Stimulated activated CD4-positive, alpha-beta T cell treated with anti-CD3 and anti-CD28 coated beads, Interleukin-12 subunit alpha, Interleukin-12 subunit beta, amount 100 ng/mL, for 24 hours (primary cell): ENCODE measurements around the gene THEMIS.
A peak's percentile ranks its signal among the peaks of the same experiment; 100 is the strongest.
"Not testable (repeated sequence)": the region's sequence is repeated elsewhere in the genome, so short reads cannot be mapped to it uniquely, and the experiment has no call there.

Experiments
- DNase-seq, 2 experiments: peaks; one replicate each; pipeline ENCODE4 v3.0.0-alpha.2; 2020; ENCODE audit warnings: low read depth in 2 of 2

THEMIS gene

GRCh38 chr6:127917766-127918165 lies 16.9 kb upstream of the THEMIS start:
- DNase-seq, result no peak

GRCh38 chr6:127914240-127914639 lies 13.4 kb upstream of the THEMIS start:
- DNase-seq, result no peak

- no peak for DNase-seq
Observed at GRCh38 chr6:127912914-127913313, 12.1 kb upstream of the THEMIS start.

GRCh38 chr6:127907960-127908640 lies 7.2 kb upstream of the THEMIS start:
- DNase-seq, result no peak

GRCh38 chr6:127904160-127904559 lies 3.3 kb upstream of the THEMIS start:
- DNase-seq, result no peak

- no peak for DNase-seq
Observed at GRCh38 chr6:127902933-127903332, 2.1 kb upstream of the THEMIS start.

GRCh38 chr6:127897484-127897883 lies 3.4 kb downstream of the THEMIS start:
- DNase-seq, result no peak

GRCh38 chr6:127894051-127894450 lies 6.8 kb downstream of the THEMIS start:
- DNase-seq, result no peak

- peak in 1 of 2 experiments; percentile 25 for DNase-seq
Observed at GRCh38 chr6:127893541-127893940, 7.3 kb downstream of the THEMIS start.

GRCh38 chr6:127891731-127892326 lies 9.0 kb downstream of the THEMIS start:
- no peak for DNase-seq

- DNase-seq, result no peak
Observed at GRCh38 chr6:127886603-127887002, 14.3 kb downstream of the THEMIS start.

GRCh38 chr6:127884134-127884533 lies 16.7 kb downstream of the THEMIS start:
- no peak for DNase-seq

- not testable (repeated sequence) for DNase-seq
Observed at GRCh38 chr6:127881949-127882348, 18.9 kb downstream of the THEMIS start.

- DNase-seq, result no peak
Observed at GRCh38 chr6:127880429-127880828, 20.4 kb downstream of the THEMIS start.

- peak in 1 of 2 experiments; percentile 8 for DNase-seq
Observed at GRCh38 chr6:127879685-127880084, 21.2 kb downstream of the THEMIS start.

GRCh38 chr6:127878115-127878514 lies 22.7 kb downstream of the THEMIS start:
- no peak for DNase-seq

GRCh38 chr6:127877231-127877630 lies 23.6 kb downstream of the THEMIS start:
- no peak for DNase-seq

- no peak for DNase-seq
Observed at GRCh38 chr6:127869772-127870404, 31.0 kb downstream of the THEMIS start.

- DNase-seq, result no peak
Observed at GRCh38 chr6:127869183-127869582, 31.7 kb downstream of the THEMIS start.

- no peak for DNase-seq
Observed at GRCh38 chr6:127868338-127868737, 32.5 kb downstream of the THEMIS start.

- no peak for DNase-seq
Observed at GRCh38 chr6:127866766-127867165, 34.1 kb downstream of the THEMIS start.

- DNase-seq, result no peak
Observed at GRCh38 chr6:127865108-127865507, 35.8 kb downstream of the THEMIS start.

- no peak for DNase-seq
Observed at GRCh38 chr6:127864701-127865100, 36.2 kb downstream of the THEMIS start.
